ENCODE data around the gene HAUS2. TPM values are rescaled to one million over a fixed set of nuclear protein-coding genes. Genes with fewer than 3 reads are reported as not detected.
"Not testable (repeated sequence)": the region's sequence is repeated elsewhere in the genome, so short reads cannot be mapped to it uniquely, and the experiment has no call there.

The HAUS2 gene
- total RNA-seq, 1 experiment from 2014 or later: 17.1 TPM

DNA sequence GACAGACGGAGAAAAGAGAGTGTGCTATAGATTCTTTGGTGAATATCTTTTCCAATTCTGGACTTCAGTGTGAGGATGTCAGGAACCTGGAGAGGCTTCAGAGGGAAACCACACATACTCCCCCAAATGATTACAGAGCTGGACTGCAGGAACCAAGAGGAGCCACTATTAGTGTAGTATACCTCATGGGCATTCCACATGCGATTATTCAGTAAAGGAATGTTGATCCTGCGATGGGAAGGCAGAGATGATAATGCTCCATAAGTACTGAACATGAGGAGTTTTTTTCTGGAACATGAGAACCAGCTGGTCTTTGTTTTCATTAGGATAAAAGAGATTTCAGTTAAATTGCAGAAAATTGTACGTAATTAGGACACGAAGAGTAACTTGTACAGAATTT is 45.5 kb downstream of the HAUS2 start:
- no peak for DNase-seq
- no peaks in the 10 kb centered on the region for H3K27me3 ChIP-seq
- no peak overlapping the region for H3K4me3 ChIP-seq
- H3K36me3 ChIP-seq: no peaks in the 10 kb centered on the region
- no peaks in the 10 kb centered on the region for H3K9me3 ChIP-seq

DNA sequence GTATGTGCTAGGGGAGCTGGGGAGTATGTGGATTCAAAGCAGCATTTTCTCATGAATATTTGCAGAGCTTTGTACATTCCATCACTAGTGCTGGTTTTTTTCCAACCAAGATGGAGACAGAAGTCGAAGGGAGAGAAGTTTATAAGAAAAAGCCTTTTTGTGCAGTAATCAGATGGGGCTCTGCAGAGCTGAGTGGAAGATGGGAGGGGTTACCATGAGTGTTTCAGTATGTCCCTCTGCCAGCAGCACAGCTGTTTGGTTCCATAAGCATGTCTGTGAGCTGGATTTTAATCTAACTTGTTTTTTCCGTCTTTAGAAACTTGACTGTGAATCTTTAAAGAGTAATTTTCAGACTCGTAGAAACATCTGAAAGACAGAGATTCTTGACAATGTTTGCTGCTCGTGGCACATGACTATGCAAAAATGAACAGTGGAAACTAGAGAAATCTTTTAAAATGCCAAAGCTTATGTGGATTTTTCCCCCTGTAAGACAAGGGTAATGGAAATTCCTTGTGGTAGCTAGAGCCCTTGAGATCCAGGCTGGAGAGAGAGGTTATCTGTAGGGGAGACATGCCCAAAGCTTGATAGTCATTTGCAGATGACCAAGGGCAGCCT is 47.1 kb downstream of the HAUS2 start:
- Histone ChIP-seq H3K36me3 (no peaks in the 10 kb centered on the region), H3K4me3 (no peak overlapping the region), H3K9me3 (no peaks in the 10 kb centered on the region), H3K27me3 (no peaks in the 10 kb centered on the region)
- DNase-seq: no peak

GRCh38 chr15:42601316-42601715 is 52.7 kb downstream of the HAUS2 start:
- H3K36me3 ChIP-seq, DNase-seq, H3K9me3 ChIP-seq, H3K27me3 ChIP-seq, H3K4me3 ChIP-seq: not testable (repeated sequence)

DNA sequence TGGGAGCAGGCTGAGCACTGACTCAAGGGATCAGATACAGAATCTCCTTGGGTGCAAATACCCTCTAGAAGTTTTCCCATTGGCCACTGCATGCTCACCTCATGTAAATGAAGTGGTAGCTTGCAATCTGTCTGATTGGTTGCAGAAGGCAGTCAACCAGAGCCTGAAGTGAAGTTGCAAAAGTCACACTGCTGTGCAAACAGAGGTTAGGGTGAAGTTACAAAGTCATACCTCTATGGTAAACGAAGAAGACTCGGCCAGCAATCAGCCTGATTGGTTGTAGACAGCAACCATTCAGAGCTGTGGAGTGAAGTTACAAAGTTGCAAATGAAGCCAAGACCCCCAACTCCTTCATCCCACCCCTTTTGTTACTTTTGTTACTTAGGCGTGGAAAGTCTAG is 53.9 kb downstream of the HAUS2 start:
- Histone ChIP-seq H3K27me3 (no peaks in the 10 kb centered on the region), H3K36me3 (no peaks in the 10 kb centered on the region), H3K4me3 (no peak overlapping the region), H3K9me3 (no peaks in the 10 kb centered on the region)
- DNase-seq: no peak

DNA sequence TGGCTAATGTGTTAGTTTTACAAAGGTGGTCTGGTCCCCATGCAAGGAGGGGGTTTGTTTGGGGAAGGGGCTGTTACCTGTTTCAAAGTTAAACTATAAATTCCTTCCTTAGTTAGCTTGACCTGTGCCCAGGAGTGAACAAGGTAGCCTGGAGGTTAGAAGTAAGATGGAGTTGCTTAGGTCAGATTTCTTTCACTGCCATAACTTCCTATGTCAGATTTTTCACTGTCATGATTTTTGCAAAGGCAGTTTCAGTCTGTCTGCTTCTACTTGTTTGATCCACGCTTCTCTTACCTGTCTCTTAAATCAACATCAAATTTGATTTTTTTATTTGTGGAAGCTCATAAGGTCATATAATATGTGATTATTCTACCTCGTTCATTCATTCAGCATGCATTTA is 55.3 kb downstream of the HAUS2 start:
- H3K4me3 ChIP-seq: no peak overlapping the region
- H3K9me3 ChIP-seq: no peaks in the 10 kb centered on the region
- DNase-seq: no peak
- 0 out of 2 replicates have a peak, but pooled peaks cover 3% of the 10 kb centered on the region for H3K27me3 ChIP-seq
- H3K36me3 ChIP-seq: no peaks in the 10 kb centered on the region

GRCh38 chr15:42604894-42605744 is 56.5 kb downstream of the HAUS2 start:
- DNase-seq: no peak
- 0 out of 2 replicates have a peak, but pooled peaks cover 3% of the 10 kb centered on the region for H3K27me3 ChIP-seq
- no peaks in the 10 kb centered on the region for H3K36me3 ChIP-seq

DNA sequence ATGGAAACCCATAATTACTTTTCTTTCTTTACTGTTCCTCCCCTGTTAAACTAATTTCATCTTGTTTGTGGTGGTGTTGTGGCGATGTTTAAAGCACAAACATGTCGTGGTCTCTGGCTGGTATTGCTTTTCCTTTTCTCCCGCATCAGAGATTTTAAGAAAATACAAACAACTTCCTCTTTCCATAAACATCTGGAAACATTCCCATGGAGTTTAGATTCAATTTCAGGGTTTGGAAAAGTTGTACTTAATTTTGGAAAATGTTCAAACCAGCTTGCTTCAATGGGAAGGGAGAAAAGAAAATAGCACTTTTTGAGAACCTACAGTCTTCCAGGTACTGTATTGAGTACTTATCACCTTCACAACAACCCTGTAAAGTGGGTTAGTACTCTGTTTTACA is 57.2 kb downstream of the HAUS2 start:
- H3K36me3 ChIP-seq: no peaks in the 10 kb centered on the region
- no peaks in the 10 kb centered on the region for H3K9me3 ChIP-seq
- H3K27me3 ChIP-seq: 0 out of 2 replicates have a peak, but pooled peaks cover 3% of the 10 kb centered on the region
- no peak for DNase-seq
- no peak overlapping the region for H3K4me3 ChIP-seq

More at GRCh38 chr15:42604894-42605744, 56.5 kb downstream of the HAUS2 start:
- H3K9me3 ChIP-seq: no peaks in the 10 kb centered on the region
- no peak overlapping the region for H3K4me3 ChIP-seq

DNA sequence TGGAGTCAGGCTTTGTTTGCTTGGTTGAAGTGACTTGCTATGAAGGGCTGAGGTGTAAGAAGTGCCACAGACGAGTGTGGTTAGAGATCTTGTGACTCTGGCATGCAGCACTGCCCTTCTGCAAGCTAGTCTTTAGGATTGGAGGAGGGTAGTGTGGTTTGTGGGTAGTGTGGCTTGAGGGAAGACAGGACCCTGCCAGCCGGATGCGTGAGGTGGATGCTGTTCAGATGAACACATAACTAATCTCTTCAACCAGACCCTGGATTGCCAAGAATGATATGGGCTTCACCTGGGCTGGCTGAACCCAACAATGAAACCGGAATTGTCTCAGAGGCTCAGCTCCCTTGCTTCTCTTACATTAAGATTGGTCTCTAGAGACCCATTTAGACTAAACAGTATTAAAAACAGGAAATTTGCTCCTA is 59.5 kb downstream of the HAUS2 start:
- no peak for DNase-seq
- H3K36me3 ChIP-seq: no peaks in the 10 kb centered on the region
- no peaks in the 10 kb centered on the region for H3K9me3 ChIP-seq
- 0 out of 2 replicates have a peak, but pooled peaks cover 3% of the 10 kb centered on the region for H3K27me3 ChIP-seq
- H3K4me3 ChIP-seq: no peak overlapping the region

- Histone ChIP-seq H3K9me3 (no peaks in the 10 kb centered on the region), H3K27me3 (0 out of 2 replicates have a peak, but pooled peaks cover 3% of the 10 kb centered on the region), H3K4me3 (no peak overlapping the region), H3K36me3 (no peaks in the 10 kb centered on the region)
- no peak for DNase-seq
Measured at GRCh38 chr15:42608752-42609488, 60.3 kb downstream of the HAUS2 start.

GRCh38 chr15:42611532-42611931 is 62.9 kb downstream of the HAUS2 start:
- H3K36me3 ChIP-seq: no peaks in the 10 kb centered on the region
- H3K4me3 ChIP-seq: no peak overlapping the region
- 0 out of 2 replicates have a peak, but pooled peaks cover 3% of the 10 kb centered on the region for H3K27me3 ChIP-seq
- no peaks in the 10 kb centered on the region for H3K9me3 ChIP-seq
- DNase-seq: no peak

- DNase-seq: no peak
- Histone ChIP-seq H3K9me3 (no peaks in the 10 kb centered on the region), H3K27me3 (0 out of 2 replicates have a peak, but pooled peaks cover 3% of the 10 kb centered on the region), H3K4me3 (no peak overlapping the region), H3K36me3 (no peaks in the 10 kb centered on the region)
Measured at GRCh38 chr15:42612367-42612912, 63.8 kb downstream of the HAUS2 start.

- Histone ChIP-seq H3K27me3 (no peaks in the 10 kb centered on the region), H3K9me3 (no peaks in the 10 kb centered on the region), H3K4me3 (no peak overlapping the region), H3K36me3 (no peaks in the 10 kb centered on the region)
- no peak for DNase-seq
Measured at GRCh38 chr15:42616107-42616506, 67.5 kb downstream of the HAUS2 start.

Other genes with a start within 250 kb of the HAUS2 start
- not detected in 2 replicates for gene CAPN3, start 189.3 kb upstream of the HAUS2 start, total RNA-seq (2014; rRNA removed; shearing (Covaris generic); ENCODE audit: low replicate concordance)
- 22.6 and 26.7 TPM in 2 replicates for gene ZNF106, start 57.7 kb upstream of the HAUS2 start, total RNA-seq (2014; rRNA removed; shearing (Covaris generic); ENCODE audit: low replicate concordance)
- gene SNAP23, start 53.2 kb upstream of the HAUS2 start, total RNA-seq (2014; rRNA removed; shearing (Covaris generic); ENCODE audit: low replicate concordance): 49.3 and 52.1 TPM in 2 replicates
- 5.8 and 6.1 TPM in 2 replicates for gene LRRC57, start within 50 bp of the HAUS2 start, total RNA-seq (2014; rRNA removed; shearing (Covaris generic); ENCODE audit: low replicate concordance)
- 0.10 and 0.47 TPM in 2 replicates for gene STARD9, start 26.8 kb downstream of the HAUS2 start, total RNA-seq (2014; rRNA removed; shearing (Covaris generic); ENCODE audit: low replicate concordance)
- 7.9 and 9.5 TPM in 2 replicates for gene CDAN1, start 188.3 kb downstream of the HAUS2 start, total RNA-seq (2014; rRNA removed; shearing (Covaris generic); ENCODE audit: low replicate concordance)

Data from MG63 (cell line).